Measurements from ENCODE around the gene CFAP74.

DNA sequence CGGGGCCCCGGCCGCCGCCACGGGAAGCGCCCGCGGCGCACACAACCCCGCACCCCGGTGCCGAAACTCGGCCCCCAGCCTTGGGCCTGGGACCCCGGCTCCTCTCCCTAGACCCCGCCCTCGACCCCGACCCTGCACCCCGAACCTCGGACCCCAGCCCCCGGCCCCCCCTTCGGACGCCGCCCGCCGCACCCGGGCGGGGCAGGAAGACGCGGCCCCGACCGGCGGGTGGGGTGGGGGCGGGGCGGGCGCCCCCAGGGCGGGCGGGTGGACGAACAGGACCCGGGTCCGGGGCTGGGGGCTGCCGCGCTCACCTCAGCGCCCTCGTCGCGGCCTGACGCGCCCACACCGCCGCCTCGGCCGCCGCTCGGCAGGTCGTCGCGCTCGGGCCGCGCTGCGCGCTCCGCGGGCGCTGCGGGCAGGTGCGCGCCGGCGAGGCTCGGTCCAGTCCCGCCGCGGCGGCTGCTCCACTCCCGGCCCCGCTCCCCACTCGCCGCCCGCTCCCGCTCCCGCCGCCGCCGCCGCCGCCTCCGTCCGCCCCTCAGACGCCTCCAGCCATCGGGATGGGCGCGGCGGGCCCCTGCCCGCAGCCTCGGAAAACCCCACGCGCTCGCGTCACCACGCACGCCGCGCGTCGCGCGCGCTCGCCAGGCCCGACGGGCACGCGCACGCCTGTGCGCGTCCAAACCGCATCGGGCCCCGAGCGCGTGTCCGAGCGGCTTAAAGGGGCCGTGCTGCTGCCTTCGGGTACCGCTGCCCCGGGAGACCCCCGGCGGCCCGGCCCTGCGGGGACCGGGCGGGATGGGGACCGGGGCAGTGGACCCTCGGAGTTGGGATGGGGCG, 112.9 kb downstream of the CFAP74 start, which contains the start of gene GNB1:
- TF ChIP-seq, protein P1, sequence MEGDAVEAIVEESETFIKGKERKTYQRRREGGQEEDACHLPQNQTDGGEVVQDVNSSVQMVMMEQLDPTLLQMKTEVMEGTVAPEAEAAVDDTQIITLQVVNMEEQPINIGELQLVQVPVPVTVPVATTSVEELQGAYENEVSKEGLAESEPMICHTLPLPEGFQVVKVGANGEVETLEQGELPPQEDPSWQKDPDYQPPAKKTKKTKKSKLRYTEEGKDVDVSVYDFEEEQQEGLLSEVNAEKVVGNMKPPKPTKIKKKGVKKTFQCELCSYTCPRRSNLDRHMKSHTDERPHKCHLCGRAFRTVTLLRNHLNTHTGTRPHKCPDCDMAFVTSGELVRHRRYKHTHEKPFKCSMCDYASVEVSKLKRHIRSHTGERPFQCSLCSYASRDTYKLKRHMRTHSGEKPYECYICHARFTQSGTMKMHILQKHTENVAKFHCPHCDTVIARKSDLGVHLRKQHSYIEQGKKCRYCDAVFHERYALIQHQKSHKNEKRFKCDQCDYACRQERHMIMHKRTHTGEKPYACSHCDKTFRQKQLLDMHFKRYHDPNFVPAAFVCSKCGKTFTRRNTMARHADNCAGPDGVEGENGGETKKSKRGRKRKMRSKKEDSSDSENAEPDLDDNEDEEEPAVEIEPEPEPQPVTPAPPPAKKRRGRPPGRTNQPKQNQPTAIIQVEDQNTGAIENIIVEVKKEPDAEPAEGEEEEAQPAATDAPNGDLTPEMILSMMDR (IDR thresholded peaks at IDR 0.05): peak in 1 of 3 experiments; percentile 13
- peak; percentile 81 for TF ChIP-seq POLR2A (IDR thresholded peaks at IDR 0.05)

All from testis (tissue), 2 donors.